Stimulated activated CD4-positive, alpha-beta T cell treated with anti-CD3 and anti-CD28 coated beads, Interleukin-1b, Interleukin-23, amount 100 ng/mL, for 48 hours (primary cell): ENCODE measurements around the gene TIMM23B.
"Not testable (repeated sequence)": the region's sequence is repeated elsewhere in the genome, so short reads cannot be mapped to it uniquely, and the experiment has no call there.

Source experiments
- DNase-seq: peaks from one replicate; pipeline ENCODE4 v3.0.0-alpha.2; 2020

TIMM23B gene

GRCh38 chr10:49941447-49942338 is at the start of gene TIMM23B, which contains the start of gene PARG:
Gene TIMM23B, plus strand, starts transcription at chr10:49942053. Its CDS starts 142 bp downstream, at chr10:49942195.
Gene PARG, minus strand, starts transcription at chr10:49942027. Its CDS starts 302 bp downstream, at chr10:49941725.
- peak; percentile 77 for DNase-seq

DNA sequence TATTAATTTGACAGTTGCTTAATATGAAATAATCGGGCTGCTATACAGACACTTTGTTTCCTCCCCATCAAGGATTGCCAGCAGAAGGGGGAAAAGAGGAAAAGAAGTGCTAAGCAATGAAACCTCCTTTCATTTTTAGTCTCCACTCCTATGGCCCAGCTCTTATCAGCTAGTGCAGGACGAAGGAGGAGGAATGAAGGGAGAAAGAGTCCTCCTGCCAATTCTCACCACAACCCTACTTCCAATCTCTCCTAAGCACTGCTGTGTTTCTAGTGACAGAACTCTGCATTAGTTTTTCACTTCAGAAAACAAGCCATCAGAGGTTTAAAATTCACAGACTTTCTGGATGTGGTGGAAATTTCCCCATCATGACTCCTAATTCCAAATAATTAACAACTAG is 41.9 kb upstream of the TIMM23B start:
- not testable (repeated sequence) for DNase-seq

- DNase-seq: not testable (repeated sequence)
Measured at GRCh38 chr10:49900406-49900805, 41.4 kb upstream of the TIMM23B start.

GRCh38 chr10:49903829-49904228 is 38.0 kb upstream of the TIMM23B start:
- DNase-seq: not testable (repeated sequence)

- DNase-seq: not testable (repeated sequence)
Measured at GRCh38 chr10:49908290-49909080, 33.4 kb upstream of the TIMM23B start.

GRCh38 chr10:49910295-49910694 is 31.6 kb upstream of the TIMM23B start:
- DNase-seq: not testable (repeated sequence)

DNA sequence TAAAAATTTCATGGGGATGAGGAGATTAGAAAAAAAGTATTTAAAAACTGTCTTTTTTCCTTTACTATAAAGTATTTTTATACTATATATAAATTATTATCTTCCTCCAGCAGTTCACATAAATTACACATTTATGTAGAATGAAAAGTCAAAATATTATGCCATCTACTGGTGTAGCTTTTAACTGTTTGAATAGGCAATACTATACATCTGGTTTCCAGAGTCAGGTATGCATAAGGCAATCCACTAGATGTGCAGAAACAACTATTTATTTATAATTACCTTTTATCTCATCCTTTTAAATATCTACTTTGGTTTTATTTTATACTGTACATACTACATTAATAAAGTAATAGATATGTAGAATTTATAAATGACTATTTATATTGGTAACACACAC is 25.4 kb upstream of the TIMM23B start:
- not testable (repeated sequence) for DNase-seq

DNA sequence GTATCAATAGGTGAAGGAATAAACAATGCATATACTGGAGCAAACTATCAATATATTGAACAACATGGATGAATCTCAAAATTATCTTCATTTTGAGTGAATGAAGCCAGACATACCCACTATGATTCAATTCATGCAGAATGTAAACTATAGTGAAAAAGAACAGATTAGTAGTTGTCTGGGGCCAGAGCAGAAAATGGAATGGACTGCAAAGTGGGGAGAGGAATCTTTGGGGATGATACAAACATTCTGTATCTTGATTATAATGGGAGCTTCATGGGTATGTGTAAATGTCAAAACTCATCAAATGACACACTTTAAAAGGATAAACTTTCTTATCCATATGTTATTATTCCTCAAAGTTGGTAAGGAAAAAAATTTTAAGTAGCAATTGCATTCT is 23.9 kb upstream of the TIMM23B start:
- not testable (repeated sequence) for DNase-seq

- DNase-seq: not testable (repeated sequence)
Measured at GRCh38 chr10:49922041-49922440, 19.8 kb upstream of the TIMM23B start.

DNA sequence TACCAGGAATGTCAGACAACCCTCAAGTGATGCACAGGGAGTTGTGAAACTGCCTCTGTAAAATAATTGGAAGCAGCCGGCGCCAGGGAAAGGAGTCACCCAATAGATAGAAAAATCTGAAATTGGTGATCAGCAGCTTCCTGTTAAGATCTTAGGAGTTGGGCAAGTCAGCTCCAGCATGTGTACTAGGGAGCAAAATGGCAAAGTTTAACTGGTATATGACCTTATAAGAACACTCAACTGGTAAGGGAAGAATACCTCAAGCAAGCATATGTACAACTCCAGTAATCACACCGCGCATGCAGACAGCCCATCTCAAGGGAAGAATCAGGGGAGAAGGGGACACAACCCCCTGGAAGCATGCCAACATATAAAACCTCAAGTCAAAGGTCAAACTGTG is 18.3 kb upstream of the TIMM23B start:
- not testable (repeated sequence) for DNase-seq

DNA sequence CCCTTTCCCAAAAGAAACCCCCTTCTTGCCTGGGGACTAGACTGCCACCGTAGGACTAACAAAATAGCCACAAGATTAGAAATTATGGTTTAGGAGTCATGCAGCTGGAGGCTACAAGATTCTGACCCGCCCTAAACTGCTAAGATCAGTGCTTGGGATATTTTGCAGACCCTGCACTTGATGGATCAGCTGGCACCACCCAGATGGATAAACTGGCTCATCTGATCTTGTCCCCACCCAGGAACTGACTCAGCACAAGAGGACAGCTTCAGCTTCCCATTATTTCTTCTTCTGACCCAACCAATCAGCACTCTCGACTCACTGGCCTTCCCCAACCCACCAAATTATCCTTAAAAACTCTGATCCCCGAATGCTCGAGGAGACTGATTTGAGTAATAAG is 10.6 kb upstream of the TIMM23B start:
- not testable (repeated sequence) for DNase-seq

- DNase-seq: not testable (repeated sequence)
Measured at GRCh38 chr10:49931959-49932728, 9.7 kb upstream of the TIMM23B start.

DNA sequence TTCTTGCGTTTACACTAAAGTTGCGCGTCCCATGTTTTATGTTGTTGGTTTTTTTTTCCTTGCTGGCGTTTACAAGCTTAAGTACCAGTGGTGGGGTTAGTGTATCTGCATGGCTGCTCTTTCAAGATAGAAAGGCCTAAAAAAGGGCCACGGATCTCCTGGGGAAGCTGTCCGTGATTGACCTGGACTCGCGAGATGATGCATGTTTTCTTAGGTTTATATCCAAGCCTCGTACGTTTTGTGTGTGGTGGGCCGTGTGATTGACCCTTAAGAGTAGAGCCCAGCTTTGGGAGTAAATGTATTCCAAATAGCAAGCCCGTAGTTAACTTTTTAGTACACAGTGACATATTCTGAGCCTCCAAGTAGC is 469 bp downstream of the TIMM23B start:
- DNase-seq: not testable (repeated sequence)

DNA sequence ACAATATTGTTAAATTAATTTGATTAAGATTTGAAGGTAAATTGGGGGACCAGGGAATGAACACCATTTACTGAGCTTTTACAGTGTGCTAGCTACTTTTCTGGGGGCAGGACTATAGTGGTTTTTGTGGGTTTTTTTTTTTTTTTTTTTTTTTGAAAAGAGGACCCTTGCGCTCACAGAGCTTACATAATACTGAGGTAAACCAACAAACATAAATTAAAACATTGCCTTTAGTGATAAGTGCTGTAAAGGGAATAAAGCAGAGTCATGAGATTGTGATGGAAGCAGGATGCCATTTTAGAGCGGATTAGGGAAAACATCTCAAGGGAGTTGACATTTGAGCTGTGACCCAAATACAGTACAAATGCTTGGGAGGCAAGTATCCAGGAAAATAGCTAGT is 1.8 kb downstream of the TIMM23B start:
- DNase-seq: not testable (repeated sequence)

DNA sequence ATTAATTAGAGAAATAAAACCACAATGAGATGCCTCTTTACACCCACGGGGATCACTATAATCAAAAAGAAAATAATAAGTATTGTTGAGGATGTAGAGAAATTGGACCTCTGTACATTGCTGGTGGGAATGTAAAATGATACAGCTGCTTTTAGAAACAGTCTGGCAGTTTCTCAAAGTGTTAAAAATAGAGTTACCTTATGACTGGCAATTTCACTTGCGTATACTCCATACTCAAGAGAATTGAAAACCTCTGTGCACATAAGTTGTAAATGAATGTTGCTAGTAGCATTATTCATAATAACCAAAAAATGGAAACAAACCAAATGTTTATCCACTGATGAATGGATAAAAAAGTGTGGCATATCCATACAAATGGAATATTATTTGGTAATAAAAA is 6.3 kb downstream of the TIMM23B start:
- not testable (repeated sequence) for DNase-seq

- DNase-seq: not testable (repeated sequence)
Measured at GRCh38 chr10:49948737-49949136, 6.9 kb downstream of the TIMM23B start.

- not testable (repeated sequence) for DNase-seq
Measured at GRCh38 chr10:49952006-49952405, 10.2 kb downstream of the TIMM23B start.

GRCh38 chr10:49953122-49953521 is 11.3 kb downstream of the TIMM23B start:
- not testable (repeated sequence) for DNase-seq

DNA sequence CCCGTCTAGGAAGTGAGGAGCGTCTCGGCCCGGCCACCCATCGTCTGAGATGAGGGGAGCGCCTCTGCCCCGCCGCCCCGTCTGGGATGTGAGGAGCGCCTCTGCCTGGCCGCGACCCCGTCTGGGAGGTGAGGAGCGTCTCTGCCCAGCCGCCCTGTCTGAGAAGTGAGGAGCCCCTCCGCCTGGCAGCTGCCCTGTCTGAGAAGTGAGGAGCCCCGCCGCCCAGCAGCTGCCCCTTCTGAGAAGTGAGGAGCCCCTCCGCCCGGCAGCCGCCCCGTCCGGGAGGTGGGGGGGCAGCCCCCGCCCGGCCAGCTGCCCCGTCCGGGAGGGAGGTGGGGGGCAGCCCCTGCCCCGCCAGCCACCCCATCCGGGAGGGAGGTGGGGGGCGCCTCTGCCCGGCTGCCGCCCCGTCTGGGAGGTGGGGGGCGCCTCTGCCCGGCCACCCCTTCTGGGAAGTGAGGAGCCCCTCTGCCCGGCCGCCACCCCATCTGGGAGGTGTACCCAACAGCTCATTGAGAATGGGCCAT is 28.5 kb downstream of the TIMM23B start:
- not testable (repeated sequence) for DNase-seq

- DNase-seq: not testable (repeated sequence)
Measured at GRCh38 chr10:49971466-49971865, 29.6 kb downstream of the TIMM23B start.

DNA sequence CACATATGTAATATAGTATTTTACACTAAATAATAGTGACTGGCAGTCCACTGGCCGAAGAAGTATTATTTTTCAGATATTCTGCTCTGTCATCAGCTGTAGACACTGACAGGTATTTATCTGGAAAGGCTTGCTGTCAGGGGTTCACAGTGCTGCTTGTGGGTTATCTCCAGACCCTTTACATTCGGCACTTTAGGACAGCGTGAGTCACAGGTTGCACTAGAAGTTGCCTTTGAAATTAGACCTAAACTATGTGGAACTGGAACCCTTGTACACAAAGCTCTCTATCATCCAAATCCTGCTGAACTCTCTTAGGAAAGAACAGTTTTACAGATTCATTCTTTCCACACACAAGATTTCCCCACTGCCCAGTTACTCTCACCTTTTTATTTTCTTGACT is 30.2 kb downstream of the TIMM23B start:
- not testable (repeated sequence) for DNase-seq

- not testable (repeated sequence) for DNase-seq
Measured at GRCh38 chr10:49977756-49978155, 35.9 kb downstream of the TIMM23B start.
